GM21447 (cell line): ENCODE measurements around the gene OSCP1.
"Not testable (repeated sequence)": the region's sequence is repeated elsewhere in the genome, so short reads cannot be mapped to it uniquely, and the experiment has no call there.

Source experiments
- ATAC-seq: cut with Tn5 transposase; IDR thresholded peaks from one replicate; pipeline ENCODE4 v1.9.1; 2021; ENCODE audit not compliant: unreplicated experiment

OSCP1 gene, protein sequence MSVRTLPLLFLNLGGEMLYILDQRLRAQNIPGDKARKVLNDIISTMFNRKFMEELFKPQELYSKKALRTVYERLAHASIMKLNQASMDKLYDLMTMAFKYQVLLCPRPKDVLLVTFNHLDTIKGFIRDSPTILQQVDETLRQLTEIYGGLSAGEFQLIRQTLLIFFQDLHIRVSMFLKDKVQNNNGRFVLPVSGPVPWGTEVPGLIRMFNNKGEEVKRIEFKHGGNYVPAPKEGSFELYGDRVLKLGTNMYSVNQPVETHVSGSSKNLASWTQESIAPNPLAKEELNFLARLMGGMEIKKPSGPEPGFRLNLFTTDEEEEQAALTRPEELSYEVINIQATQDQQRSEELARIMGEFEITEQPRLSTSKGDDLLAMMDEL

DNA sequence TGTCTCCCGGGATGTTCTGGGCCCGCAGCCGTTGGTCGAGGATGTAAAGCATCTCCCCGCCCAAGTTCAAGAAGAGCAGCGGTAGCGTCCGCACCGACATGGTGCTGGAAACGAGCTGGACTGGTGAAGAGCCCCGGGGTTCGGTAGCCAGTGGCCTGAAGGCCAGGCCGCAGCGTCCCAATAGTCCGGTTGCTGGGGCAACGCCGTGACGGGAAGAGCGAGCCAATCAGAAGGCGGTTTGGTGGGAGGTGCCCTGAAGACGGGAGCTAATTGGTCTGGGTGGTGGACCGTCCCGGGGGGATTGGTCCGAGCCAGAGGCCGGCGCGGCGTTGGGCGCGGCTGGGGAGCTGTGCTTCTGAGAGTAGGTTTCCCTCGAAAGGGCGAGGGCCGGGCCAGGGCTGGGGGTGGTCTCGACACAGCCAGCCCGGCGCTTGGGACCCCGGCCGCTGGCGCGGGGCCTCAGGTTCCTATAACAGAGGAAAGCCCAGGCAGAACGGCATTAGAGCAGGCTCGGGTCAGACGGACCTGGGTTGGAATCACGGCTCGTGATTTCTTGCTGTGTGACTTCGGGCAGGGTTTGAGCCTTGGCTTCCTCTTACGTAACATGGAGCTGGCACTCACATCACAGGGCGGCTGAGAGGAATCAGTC, at the start of gene OSCP1:
OSCP1 (minus strand) TSS at position 182 of the 649 bp plus-strand sequence; CDS start at position 100, 82 bp downstream.
- ATAC-seq: peak; percentile 98

DNA sequence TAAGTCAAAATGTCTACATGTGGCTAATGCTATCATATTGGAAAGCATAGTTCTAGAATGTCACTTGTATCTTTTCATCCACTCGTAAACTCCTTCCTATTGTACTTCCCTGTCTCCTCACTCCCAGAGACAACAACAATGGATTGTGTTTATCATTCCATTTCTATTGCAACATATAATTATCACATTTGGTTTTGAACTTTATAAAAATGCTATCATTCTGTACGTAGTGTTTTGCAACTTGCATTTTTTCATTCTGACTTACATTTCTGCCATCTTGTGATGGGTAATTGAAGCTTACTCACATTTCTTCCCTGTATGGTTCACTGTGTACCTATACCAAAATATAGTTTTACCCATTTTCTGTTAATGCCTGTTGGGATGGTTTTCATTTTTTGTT, 47.0 kb upstream of the OSCP1 start:
- no peak for ATAC-seq

DNA sequence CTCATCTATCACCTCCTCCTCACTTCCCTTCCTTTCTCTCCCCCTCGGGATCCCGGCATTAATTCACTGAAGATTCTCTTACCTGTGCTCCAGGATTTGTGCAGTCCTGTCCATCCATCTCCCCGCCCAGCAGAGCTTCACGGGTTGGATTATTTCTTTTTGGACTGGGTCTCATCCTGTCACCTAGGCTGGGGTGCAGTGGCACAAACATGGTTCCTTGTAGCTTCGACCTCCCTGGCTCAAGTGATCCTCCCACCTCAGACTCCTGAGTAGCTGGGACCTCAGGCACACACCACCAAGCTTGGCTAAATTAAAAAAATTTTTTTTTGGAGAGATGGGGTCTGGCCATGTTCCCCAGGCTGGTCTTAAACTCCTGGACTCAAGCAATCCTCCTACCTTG, 44.7 kb upstream of the OSCP1 start:
- ATAC-seq: no peak

DNA sequence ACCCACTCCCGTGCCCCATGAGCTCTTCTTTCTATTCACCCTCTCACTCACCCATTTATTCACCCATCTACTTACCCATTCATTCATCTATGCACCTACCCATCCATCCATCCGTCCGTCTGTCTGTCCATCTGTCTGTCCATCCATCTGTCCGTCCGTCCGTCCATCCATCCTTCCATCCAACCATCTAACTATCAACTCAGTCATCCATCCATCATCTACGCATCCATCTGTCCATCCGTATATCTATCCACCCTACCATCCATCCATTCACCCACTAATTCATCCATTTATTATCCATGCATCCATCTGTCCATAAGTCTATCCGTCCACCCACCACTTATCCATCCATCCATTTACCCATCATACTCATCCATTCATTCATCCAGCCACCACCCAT, 43.3 kb upstream of the OSCP1 start:
- ATAC-seq: no peak

DNA sequence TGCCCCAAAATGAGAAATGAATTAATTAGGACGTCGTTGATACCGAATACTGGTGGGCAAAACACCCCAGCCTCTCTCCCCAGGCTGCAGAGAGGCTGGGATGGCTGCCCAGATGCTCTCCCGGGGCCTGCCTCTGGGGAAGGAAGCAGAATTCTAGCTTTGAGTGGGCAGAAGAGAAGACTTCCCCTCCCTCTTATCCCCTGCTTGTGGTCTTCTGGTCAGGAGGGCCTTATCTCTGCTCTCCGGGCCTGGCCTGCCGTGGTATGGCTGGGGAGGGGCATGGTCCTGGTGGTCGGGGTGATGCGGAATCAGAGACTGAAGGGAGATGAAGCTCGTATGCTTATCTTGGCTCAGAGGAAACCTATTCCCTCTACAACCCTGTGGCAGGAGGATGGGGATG, 42.2 kb upstream of the OSCP1 start:
- no peak for ATAC-seq

DNA sequence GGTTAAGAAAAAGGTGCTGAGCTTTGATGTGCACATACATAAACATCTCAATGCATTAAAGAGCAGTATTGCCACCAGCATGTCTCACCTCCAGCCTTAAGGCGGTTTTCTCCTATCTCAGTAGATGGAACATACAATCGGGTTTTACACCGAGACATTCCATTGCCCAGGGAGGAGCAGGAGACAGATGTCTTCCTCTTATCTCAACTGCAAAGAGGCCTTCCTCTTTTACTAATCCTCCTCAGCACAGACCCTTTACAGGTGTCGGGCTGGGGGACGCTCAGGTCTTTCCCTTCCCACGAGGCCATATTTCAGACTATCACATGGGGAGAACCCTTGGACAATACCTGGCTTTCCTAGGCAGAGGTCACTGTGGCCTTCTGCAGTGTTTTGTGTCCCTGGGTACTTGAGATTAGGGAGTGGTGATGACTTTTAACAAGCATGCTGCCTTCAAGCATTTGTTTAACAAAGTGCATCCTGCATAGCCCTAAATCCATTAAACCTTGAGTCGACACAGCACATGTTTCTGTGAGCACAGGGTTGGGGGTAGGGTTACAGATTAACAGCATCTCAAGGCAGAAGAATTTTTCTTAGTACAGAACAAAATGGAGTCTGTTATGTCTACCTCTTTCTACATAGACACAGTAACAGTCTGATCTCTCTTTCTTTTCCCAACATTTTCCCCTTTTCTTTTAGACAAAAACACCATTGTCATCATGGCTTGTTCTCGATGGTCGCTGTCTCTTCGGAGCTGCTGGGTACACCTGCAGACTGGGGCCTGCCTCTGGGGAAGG, 39.2 kb upstream of the OSCP1 start:
- not testable (repeated sequence) for ATAC-seq

DNA sequence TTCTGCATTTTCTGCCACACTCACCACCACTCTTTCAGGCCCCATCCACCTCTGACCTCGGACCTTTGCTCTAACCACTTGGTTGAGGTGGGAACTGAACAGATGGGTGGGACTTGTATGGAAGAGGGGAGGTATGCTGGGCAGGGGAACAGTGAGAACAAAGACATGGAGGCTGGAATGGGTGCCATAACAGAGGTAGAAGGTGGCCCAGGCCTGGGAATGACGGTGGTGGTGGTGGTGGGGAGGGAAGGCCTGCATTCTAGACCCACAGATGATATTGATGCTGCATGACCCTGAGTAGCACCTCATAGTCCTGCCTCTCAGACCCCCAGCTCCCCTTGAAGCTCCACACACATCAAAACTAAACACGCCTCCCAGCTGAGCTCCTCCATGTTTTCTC, 37.7 kb upstream of the OSCP1 start:
- no peak for ATAC-seq

DNA sequence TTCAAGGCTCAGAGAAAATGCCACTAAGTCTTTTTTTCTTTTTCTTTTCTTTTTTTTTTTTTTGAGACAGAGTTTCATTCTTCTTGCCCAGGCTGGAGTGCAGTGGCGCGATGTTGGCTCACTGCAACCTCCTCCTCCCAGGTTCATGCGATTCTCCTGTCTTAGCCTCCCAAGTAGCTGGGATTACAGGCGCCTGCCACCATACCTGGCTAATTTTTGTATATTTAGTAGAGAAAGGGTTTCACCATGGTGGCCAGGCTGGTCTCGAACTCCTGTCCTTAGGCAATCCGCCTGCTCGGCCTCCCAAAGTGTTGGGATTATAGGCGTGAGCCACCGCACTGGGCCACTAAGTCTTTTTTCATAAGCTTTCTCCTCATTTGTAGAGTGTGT, 37.1 kb upstream of the OSCP1 start:
- not testable (repeated sequence) for ATAC-seq

DNA sequence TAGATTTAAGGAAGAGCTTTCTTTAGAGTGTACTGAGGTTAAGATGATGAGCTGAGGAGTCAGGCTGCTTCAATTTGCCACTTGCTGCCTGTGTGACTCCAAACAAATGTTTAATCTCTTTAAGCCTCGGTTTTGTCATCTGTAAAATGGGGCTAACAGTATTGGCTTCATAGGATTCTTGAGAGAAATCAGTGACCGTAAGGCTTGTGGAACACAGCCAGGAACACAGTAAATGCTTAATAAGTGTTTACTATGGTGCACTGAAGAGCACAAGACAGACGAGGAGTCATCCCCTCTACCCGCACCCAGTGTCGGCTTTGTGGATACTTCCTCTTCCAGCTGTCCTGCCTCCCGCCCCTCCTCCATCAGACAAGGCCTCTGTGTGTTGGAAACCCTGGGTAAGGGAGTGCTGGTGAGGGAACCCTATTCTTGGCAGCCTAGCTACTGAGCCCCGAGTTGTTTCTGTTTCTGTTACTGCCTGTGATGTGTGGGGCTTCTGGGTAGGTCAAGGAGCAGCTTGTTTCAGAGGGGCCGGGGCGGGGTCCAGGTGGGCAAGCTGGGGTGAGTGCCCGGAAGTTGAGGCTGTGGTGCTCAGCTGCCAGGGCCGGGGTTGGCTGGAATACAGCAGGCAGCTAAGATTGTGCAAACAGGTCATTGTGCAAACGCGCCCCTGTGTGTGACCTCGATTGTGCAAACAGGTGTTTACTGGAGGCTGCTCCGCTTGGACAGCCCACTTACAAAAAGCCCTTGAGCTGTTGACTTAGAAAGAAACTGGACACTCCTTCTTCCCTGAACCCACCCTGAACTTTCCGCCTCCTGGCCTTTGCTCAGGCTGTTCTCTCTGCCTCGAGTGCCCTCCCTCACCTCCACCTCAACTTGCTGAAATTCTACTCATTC, 36.4 kb upstream of the OSCP1 start:
- ATAC-seq: no peak

DNA sequence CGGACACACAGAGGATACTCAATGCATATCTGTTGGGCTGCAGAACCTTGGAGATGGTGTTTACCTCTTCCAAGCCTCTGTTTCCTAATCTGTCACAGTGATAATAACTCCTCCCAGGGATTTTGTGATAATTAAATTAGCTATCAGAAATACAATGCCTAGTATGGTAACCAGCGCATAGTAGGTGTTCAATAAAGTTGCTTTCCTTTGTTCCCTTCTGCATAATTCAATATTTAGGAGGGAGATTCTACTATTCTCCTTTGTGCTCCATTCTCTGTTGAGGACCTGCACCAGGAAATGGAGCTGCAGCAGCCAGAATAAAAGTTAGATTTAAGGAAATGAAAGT, 35.8 kb upstream of the OSCP1 start:
- ATAC-seq: no peak

DNA sequence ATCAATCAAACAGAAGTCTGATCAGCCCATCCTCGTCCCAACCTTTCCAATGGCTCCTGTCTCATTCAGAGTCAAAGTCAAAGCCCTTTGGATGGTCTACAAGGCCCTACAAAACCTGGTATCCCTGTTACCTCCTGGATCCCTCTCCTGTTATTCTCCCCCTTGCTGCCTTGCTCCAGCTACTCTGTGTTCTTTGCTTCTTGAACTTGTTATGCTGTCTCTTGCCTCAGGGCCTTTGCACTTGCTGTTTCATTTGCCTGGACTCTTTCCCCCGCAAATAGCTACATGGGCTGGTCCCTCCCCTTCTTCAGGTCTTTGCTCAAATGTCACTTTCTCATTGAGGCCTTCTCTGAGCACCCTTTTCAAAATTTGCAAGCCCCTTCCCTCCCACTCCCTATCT, 33.8 kb upstream of the OSCP1 start:
- ATAC-seq: no peak

DNA sequence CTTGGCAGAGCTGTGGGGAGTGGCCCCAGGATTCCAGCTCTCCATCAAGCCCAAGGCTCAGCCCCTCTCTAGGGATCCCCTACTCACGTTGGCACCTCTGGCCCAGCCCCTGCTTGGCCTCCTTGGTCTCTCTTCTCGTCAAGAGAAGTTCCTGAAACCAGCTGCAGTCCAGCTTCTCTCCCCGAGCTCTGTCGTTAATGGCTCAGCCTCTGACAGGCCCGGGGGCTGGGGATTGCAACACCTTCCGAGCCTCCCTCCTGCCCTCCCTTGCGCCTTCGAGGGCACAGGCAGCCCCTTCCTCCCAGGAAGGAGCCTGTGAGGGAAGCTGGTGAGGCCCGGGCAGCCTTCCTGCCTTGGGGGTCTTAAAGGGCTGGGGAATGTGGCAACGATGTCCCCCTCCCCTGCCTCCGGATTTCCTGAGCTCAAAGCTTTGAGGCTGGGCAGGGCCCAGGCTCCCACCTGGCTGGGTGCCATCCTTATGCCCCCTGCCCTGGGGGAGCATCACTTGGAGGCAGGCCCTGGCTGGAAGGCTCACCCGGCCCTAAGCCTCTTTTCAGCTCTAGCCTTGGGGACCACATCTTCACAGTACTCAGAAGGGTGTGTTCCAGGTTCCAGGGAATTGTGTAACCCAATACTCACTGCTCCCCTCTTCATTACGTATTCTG, 32.6 kb upstream of the OSCP1 start, which contains the start of gene CSF3R:
CSF3R (minus strand) TSS at position 190 of the 665 bp plus-strand sequence. CDS start 3,417 bp downstream, outside the sequence.
- no peak for ATAC-seq

DNA sequence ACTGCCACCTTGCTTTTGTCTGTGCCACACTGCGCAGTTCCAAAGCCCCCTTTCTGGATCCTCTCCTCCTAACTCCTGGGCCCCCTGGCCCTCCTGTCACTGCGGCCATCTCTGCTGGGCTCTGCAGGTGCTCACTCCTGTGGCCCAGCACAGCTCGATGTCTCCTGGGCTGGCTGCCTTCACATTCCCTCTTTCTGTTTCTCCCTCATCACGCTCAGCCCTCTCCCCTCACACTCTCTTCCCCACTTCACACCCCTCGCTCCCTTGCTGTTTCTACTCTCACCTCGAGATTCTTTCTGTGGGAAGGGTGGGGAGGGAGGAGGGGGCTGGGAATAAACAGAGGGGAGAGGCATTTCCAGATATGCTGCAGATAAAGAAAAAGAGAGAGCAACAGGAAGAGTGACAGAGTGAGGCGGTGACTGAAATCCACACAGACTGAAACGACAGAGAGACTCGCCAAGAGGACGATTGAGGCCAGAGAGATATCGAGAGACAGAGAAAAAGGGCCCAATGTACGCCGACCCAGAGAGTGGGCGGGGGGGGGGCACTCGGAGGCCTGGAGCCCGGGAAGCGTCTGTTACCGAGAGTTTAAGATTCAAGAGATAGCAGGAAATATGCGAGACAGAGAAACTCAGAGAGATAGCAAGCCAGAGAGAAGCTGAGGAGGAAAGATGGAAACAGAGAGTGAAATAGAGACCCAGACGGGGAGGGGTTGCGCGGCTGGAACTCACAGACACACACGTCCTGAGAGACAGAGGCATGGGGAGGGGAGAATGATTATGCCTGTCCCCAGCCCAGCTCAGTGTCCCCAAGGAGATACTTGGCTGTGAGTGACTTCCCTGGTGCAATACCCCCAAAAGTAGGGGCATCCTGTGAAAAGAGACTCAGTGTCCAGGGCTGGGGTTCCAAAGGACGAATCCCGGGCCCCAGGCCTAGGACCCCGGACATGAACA, 31.8 kb upstream of the OSCP1 start:
- ATAC-seq: no peak

DNA sequence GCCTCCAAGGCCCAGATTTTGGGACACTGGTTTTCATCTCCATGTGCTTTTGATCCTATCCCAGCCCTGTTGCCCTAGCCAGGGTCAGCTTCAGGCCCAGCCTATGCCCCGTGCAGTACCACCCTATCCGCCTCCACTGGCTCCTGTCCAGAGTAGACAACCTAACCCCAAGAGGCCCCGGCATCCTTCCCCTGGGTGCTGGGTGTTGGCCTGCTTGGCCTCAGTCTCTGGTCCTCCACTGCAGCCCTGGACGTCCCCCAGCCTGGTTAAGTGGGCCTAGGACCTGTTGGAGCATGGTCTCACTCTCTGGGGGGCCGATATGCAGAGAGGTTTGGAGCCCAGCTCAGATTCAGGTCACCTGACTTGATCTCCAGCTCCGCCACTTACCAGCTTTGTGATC, 30.8 kb upstream of the OSCP1 start:
- ATAC-seq: no peak

DNA sequence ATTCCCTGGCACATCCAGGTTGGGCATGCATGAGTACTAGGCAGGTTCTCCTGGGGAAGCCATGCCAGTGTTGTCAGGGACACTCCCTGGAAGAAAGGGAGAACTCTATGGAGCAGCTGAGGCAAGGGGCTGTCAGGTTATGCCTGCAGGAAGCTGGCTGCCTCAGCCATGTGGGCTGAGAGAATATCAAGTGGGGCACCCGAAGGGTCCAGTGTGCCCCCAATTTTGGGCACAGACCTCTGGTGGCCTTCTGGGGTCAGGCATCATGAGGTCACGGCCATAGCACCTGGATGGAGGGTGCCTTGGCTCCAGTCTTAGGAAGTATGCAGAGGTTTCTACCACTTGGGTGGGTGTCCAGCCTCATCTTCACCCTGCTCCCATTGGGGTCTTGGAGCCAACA, 29.9 kb upstream of the OSCP1 start:
- ATAC-seq: no peak

DNA sequence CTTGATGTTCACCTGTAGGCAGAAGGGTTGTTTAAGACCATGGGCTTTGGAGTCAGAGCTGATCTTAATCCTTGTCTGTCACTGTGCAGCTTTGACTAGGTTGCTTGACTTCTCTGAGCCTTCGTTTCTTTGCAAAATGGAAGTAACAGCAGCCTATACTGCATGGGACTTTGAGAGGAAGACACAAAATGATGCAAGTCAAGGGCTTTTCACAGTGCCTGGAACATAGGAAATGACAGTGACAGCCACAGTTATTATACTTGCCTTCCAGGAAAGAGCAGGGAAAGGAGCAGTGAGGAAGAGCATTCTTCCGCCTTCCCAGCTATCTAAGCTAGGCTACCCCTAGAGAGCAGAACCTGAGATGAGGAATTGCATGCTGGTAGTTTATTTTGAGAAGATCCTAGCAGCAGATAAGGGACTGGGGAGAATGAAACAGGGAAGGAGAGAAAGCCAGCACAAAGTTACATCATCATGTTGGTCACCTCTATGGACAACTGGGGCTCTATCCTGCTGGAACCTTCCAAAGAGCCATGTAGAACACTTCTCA, 29.3 kb upstream of the OSCP1 start:
- ATAC-seq: no peak

DNA sequence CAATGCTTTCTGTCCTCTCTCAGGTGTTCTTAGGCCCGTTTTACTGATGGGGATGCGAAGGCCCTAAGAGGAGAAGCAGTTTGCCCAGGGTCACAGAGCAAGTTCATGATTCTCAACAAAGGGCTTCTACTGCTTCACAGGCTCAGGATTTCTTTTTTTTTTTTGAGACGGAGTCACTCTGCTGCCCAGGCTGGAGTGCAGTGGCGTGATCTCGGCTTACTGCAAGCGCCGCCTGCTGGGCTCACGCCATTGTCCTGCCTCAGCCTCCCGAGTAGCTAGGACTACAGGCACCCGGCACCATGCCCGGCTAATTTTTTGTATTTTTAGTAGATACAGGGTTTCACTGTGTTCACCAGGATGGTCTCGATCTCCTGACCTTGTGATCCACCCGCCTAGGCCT, 27.4 kb upstream of the OSCP1 start:
- ATAC-seq: not testable (repeated sequence)

DNA sequence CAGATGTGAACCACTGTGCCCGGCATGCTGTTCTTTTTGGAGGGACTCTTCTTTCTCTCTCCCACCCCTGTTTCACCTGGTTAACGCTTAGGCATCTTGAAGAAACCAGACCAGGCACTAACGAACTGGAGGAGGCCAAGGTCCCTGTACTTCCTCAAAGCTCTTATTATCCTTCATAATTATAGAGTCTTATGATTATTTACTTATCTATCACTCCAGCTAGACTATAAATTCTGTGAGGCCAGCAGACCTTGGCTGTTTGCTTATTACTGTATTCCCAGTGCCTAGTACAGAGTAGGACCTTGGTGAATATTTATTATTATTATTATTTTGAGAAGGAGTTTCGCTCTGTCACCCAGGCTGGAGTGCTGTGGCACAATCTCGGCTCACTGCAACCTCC, 26.7 kb upstream of the OSCP1 start:
- no peak for ATAC-seq
